Stimulated activated CD4-positive, alpha-beta T cell treated with anti-CD3 and anti-CD28 coated beads, Interleukin-12 subunit alpha, Interleukin-12 subunit beta, amount 100 ng/mL, for 24 hours (primary cell): ENCODE results near the gene HEATR3.

Experiments used
- DNase-seq, 2 experiments: peaks; one replicate each; pipeline ENCODE4 v3.0.0-alpha.2; 2020; ENCODE audit warnings: low read depth in 2 of 2

HEATR3 gene

DNA sequence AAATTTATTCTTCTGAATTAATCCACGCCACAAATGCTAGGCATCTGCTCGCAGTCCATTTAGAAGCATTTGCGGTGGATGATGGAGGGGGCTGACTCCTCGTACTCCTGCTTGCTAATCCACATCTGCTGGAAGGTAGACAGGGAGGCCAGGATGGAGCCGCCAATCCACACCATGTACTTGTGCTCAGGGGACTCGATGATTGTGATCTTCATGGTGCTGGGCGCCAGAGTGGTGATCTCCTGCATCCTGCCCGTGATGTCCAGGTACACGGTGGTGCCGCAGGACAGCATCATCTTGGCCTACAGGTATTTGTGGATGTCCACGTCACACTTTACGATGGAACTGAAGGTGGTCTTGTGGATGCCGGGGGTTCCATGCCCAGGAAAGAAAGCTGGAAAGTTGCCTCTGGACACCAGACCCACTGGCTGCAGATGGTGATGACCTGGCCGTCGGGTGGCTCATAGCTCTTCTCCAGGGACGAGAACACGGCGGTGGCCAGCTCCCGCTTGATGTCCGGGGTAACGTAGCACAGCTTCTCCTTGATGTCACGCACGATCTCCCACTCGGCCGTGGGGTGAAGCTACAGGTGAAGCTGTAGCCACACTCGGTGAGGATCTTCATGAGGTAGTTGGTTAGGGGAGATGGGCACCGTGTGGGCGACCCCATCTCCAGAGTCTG is 7.5 kb upstream of the HEATR3 start:
- DNase-seq, result no peak

DNA sequence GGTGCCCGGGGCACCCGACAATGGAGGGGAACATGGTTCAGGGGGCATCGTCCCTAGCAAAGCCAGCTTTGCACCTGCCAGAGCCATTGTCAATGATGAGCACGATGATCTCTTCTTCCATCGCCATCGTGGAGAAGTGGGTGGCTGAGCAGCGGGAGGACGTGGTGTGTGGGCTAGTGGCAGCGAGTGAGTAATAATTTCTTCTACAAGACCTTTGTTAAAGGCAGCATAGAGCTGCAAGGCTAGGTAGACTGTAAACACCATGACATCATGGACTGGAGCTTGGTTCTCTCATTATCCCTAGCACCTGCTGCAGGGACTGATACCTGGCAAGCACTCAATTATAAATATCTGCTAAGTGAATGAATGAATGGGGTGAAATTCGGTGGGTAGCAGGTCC is 6.7 kb upstream of the HEATR3 start:
- no peak for DNase-seq

DNA sequence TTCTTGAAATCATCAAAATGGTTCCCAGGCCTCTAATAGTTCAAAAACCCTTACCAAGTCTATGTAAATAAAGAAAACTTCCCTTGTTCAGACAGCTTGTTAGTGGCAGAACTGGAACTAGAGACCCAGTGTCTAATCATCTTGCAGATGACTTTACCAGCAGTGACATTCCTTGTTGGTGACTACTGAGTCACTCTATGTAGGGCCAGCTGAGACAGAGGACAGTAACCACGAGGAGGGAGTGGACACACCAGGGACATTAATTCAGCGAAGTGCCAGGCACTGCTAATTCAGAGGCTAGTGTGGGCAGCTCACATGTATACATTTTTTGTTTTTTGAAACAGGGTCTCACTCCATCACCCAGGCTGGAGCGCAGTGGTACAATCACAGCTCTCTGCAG is 6.1 kb upstream of the HEATR3 start:
- no peak for DNase-seq

DNA sequence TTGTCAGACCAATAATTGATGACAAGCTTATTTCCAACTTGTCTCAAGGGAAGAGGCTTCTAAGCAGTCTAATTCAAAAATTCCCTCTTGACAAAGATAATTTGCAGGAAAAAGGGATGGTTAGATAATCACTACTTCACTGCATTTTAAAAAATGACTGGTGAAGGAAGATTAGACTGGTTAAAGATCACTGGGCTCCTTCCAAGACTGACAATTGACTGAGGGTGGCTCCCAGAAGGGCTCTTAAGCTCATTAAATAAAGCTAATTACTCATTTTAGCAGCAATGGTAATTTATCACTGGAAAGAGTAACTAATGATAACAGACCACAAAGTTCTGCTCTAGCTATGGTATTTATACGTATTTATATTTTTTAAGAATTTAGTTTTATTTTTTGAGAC is 4.4 kb upstream of the HEATR3 start:
- DNase-seq, result no peak

DNA sequence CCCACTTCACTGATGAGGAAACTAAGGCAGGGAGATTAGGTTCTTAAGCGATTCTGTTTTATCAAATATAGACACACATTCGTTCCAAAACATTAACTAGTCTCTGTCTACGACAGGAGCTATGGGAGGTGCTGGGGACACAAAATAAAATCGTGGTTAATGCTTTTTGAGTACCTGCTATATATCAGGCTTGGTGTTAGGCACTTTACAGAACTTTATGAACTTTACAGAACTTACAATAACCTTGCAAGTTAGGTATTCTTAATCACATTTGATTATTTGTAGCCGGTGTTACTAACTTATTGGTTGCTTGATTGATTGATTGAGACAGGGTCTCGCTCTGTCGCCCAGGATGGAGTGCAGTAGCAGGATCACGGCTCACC is 538 bp upstream of the HEATR3 start:
- no peak for DNase-seq

DNA sequence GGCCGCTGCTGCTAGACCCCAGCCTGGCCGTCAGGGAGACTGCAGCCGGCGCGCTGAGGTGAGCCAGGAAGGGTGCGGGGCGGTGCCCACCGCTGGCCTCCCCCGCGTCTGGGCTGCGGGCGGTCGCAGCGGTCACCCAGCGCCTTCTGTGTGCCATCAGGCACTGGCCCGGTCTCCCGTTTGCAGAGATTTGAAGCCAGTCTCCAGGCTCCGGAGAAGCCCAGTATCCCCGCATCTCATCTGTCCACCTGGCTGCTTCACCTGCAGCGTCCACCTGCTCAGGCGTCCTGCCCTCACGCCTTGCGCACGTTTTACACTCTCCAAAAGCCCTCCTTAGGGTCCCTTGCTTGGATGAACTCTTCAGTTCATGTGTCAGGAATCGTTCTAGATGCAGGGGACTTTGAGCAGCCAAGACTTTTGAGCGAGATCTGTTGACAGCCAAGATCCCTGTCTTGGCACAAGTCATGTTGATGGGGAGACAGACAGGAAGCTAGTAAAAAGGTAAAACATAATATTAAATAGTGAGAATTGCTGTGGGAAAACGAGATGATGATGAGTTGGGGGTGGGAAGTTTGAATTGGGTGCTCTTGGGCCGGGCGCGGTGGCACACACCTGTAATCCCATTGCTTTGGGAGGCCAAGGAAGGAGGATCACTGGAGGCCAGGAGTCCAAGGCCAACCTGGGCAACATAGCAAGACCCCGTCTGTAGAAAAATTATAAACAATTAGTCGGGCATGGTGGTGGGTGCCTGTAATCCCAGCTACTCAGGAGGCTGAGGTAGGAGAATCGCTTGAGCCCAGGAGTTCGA is 916 bp downstream of the HEATR3 start:
- no peak for DNase-seq

DNA sequence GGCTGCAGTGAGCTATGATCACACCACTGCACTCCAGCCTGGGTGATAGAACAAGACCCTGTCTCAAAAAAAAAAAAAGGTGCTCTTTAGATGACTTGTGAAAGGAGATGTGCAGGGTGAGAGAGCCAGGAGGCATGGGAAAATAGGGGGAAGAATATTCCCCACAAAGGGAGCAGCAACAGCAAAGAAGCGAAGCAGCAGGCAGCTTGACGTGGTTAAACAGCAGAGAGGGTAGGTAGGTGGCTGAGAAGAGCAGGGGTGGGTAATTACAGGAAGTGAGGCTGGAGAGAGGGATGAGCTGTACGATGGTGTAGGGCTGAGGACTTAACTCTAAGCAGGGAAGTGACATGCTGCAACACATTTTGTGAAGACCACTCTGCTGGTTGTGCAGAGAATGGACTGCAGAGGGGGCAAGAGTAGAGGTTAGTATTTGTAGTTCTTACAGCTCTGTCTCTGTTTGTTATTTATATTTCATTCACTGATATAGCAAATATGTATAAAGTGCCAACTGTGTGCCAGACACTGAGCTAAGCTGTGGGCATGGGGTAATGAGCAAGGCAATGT is 1.6 kb downstream of the HEATR3 start:
- DNase-seq, result no peak

DNA sequence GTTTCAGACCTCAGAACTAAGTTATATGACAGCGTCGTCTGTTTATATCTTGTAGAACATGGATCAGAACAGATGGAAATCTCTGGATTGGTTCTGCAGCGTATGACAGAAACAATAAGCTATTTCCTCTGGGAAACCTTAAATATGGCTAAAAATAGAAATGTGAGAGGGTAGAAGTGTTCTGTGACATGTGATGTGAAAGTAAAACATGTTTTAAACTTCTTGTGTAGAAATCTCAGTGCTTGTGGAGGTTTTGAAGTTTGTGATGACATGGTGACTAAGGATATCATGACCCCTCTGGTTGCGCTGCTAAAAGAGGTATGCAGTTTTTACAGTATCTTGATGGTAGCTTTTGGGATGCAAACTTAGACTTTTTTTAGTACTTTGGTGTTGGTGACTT is 2.8 kb downstream of the HEATR3 start:
- no peak for DNase-seq

DNA sequence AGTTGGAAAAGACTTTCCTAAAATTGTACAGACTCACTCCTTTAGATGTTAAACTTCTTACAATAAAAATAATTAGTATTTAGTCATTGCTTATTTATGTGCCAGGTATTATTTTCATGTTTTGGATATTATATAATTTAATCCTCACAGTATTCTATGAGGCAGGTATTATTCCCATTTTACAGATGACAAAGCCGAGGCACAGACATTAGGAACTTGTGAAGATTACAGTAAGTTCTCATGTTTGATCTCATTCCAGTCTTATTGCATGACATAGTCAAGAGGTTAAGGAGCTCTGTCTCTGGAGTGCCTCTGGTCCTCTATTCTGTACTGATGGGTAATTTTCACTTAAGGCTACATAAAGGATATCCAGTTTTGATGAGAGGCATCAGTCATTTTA is 3.3 kb downstream of the HEATR3 start:
- DNase-seq, result no peak

DNA sequence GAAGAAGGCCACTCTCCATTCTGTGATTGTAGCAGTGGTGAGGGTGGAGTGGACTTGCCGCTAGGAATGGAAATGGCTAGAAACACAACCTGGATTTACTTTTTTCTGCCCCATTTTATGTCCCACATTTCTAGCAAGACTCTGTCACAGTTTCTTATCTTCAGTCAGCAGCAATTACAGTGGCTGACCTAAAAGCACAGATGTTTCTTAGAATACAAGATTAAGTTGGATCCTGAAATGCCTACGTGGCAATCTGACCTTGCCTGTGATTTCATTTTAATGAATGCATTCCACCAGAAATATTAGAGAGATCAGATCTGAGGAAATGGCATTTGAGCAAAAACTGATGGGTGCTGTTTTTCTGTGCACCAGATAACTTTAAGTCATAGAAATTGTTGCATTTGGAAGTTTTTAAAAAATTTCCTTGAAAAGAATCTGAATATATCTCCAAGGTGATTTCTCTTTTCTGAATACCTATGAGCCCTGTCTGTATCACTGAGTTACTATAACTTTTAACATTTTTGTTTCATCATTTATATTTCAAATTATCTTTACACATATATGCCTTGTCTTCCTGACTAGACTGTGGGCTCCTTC is 5.4 kb downstream of the HEATR3 start:
- no peak for DNase-seq

DNA sequence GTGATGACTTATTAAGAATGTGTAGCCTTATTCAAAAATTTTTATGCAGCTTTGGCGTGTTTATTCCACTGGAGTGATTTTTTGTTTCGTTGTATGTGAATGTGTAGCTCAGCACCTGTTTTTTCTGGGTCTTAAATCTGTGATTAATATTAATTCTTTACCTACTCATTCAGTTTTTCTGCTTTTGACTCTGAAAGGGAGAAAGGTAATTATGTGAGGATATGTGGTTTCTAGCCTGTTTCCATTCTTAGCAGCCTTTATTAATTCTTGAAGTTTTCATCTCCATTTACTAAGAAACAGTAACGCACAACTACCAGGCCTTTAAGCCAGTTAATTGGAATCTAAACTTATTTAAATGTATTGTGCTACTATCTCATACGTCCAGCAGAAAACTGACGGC is 7.0 kb downstream of the HEATR3 start:
- no peak for DNase-seq

DNA sequence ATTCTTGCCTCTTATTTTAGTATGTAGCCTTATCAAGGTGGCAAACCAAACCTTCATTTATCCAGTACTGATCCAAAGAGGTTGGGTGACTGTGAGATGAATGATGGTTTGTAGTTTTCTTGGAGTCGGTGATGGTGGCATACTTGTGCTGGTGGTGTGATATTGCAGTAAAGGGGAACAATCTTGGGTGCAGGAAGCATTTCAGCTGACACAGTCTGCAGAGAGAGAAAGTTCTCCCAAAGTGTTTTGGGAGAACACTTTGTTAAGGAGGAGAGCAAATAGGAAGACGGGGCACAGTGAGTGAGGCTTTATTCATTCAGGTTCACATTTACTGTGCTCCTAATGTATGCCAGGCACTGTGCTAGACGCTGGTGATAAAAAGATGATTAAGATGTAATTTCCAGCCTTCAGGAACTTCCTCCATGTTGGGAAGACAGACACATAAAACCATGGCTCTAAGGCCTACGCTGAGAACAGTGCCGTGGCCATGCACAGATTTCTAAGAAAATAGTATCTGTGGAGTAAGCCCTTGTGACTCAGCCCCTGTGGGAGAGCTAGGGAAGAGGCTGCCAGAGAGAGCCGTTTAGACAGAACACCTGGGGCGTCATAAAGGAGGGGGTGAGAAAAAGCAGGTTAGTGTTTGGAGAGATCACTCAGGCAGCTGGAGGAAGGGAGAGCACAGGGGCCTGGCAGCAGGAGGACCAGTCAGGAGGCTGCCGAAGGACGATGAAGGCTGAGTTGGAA is 13.8 kb downstream of the HEATR3 start:
- DNase-seq, result no peak

DNA sequence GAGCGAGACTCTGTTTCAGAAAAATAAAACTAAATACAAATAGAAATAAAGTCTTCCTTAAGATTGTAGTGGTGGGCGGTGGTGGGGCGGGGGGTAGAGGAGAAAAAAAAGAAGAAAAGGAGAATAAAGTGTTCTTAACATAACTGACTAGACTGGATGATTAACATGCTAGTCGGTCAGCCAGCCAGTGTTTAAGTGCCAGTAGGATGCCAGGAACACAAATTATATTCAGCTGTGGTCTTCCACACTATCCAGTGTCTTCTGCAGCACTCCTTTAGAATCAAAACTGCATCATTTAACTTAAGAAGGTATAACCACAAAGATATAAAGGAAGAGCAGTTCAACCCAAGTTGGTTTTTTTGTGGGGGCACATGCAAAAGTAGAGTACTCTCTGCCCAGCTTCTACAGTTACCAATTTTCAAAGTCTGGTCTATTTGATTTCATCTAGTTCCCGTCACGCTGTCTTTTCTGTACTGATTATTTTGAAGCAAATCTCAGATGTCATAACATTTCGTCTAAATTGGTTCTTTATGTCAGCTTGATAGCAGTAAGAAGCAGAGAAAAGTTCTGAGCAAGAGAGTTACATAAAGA is 15.8 kb downstream of the HEATR3 start:
- no peak for DNase-seq

DNA sequence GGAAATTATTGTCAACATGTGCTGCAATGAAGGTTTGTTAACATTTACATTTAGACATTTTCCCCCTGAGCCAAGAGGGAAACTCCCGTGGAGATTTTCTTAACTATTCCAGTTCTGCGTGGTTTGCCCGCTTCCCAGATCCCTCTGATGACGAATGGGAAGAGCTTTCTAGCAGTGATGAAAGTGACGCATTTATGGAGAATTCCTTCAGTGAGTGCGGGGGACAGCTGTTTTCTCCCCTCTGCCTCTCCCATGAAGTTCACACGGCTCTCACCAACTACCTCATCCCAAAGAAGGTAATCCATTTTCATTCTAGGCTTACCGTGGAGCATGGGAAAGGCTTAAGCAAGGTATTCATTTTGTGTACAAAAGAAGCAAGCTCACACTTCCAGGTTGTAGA is 18.2 kb downstream of the HEATR3 start:
- no peak for DNase-seq

DNA sequence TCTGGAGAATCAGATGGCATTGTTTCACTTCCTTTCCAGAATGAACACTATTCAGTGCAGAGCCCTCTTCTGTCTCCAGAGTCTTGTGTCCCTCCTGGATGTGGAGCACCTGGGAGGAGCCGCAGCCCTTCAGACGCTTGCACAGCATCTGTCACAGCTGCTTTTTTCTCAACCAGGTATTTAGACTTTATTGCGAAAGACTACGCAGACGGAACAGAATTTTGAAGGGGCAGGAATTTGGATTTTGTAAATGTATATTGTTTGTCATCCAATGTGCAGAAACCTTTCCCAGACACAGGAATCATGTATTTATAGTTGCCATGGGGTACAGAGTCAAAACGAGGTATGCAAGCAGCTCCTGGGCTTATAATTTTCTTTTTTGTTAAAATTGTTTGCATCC is 20.4 kb downstream of the HEATR3 start:
- DNase-seq, result no peak

DNA sequence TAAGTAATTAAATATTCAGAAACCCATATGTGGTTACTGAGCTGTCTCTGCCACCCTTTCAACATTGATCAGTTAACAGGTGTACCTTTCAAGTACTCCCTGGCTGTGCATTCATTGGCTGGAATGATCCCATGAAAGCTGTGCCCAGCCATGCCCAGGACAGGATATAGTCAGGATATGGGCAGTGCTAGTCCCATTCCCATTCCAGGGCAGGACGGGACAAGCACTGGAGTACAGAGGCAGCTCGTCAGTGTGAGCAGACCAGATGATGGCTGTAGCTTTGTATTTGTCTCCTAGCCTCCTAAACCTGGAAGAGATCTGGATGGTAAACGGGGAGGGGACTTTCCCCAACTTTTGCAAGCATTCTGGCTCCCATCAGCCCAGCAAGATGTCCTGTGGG is 22.5 kb downstream of the HEATR3 start:
- DNase-seq, result no peak

DNA sequence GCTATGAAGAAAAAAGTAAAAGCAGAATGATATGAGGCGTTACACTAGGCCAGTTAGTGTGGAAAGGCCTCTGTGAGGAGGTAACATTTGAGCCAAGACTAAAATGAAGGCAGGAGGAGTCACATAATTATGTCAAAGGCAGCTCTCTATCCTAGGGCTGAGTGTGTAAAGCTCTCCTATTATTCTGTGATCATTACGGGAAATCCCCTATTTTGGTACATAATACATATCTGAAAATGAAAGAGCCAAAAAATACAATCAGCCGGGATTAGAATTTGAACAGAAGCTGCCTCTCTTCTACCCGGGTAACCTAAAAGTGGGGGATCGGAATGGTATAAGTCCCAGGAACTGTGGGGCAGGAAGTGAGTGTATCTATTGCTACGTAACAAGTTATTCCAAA is 27.1 kb downstream of the HEATR3 start:
- DNase-seq, result no peak

DNA sequence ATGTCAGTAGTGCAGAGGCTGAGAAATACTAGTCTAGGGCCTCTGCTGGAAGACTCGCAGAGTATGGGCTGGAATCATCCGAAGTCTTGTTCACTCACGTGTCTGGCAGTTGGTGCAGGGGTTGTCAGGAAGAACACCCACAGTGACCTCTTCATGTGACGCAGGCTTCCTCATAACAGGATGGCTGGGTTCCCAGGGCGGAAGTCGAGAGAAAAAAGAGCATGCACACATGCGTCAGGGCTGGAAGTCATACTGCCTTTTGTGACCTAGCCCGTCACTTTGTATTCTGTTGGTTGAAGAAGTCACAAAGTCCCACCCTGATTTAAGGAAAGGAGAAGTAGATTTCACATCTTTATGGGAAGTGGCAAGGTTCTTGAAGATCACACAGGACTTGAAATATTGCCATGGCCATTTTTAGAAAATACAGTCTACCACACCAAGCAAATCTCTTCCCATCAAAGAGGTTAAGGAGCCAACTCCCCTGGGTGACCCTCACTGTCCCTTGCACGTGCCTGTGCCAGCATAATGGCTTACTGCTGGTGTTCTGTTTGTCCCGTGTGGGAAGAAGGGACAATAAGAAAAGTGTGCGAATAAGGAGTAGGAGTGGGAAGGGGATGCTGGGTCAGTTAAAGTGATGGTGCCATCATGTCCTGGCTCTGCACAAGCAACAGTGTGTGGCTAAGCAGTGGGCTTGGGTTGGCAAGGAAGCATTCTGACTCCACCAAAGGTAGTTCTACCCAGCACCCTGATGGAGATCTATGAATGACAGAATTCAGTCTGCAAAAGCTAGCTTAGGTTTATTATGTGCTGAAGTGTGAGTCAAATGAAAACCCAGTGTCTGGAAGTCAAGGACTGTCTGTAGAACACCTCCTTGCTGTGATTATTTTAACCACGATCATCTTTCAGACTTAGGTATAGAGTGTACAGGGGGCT is 28.1 kb downstream of the HEATR3 start:
- DNase-seq, result no peak

DNA sequence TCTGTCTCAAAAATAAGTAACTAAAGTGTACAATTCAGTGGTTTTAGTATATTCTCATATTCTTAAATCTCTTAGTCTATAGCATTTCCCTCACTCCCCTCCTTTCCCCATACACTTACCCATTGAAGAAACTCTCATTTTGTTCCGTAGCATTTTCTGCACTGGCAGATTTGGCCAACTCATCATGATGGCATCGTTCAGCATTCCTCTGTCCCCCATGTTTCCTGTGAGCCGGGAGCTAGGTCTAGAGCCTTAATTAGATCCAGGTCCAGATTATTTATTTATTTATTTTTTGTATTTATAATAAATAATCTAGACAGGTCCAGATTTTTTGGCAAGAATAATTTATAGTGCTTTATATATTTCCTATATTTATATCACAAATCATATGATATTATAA is 31.0 kb downstream of the HEATR3 start:
- DNase-seq, result no peak

DNA sequence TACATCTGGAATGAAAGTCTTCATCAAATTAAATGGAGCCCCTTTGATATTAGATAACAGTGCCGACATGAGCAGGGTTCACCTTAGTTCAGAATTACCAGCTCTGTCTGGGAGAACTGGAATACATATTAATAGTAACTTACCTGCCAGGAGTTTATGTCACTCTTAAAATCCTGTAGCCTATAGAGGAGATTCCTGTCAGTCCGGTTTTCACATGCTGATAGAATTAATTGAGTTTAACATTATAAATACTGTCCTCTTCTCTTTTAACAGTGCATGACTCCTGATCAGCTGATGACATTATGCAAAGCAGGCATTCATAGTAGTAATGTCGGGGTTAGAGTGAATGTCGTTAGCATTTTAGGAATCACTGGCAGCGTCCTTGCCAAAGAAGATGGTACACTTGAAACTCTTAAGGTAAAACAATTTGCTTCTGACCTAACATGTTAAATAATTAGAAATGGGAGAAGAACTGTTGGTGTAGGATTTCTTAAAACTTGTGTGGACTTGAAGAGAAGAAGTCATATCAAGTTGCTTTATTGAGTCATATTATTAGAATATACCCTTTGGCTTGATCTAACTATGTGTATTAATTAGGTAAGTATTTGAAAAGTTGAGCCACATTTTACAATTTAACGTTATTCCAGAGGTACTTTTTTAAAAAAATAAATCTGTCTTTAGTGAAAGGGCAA is 34.3 kb downstream of the HEATR3 start:
- no peak for DNase-seq
